Fibroblast of villous mesenchyme (primary cell): ENCODE results near the gene RPS6KA2. TPM values are rescaled to one million over a fixed set of nuclear protein-coding genes. Genes with fewer than 3 reads are reported as not detected.

Experiments
- DNase-seq: peaks from one replicate; pipeline ENCODE4 v3.0.0-alpha.2; 2010; ENCODE audit warnings: low read depth
- H3K4me3 ChIP-seq: 2 replicates; pipeline ENCODE4 v1.5.1; 2011; ENCODE audit warnings: low read depth, mild to moderate bottlenecking, low read length
- CTCF ChIP-seq: IDR thresholded peaks from 2 replicates; pipeline ENCODE4 v1.5.1; 2012; ENCODE audit warnings: low read depth, mild to moderate bottlenecking, low read length; ENCODE audit not compliant: insufficient read depth
- total RNA-seq: library from RNA; depleted of rRNA; stranded (reverse); fragments of >200 nt; gene quantifications from 2 replicates; pipeline ENCODE4 v1.2.3, GENCODE V29; 2012

The RPS6KA2 gene
- total RNA-seq, 1 donor, result 15.5 TPM

- H3K4me3 ChIP-seq, result no peak overlapping the region
- DNase-seq, result no peak
- no peak for TF ChIP-seq CTCF
Measured at GRCh38 chr6:166604328-166604727, 22.7 kb downstream of the RPS6KA2 start.

- TF ChIP-seq CTCF, result no peak
- DNase-seq, result peak; percentile 85
- H3K4me3 ChIP-seq, result no peak overlapping the region
Measured at GRCh38 chr6:166603043-166603690, 23.9 kb downstream of the RPS6KA2 start.

GRCh38 chr6:166601956-166602355 is 25.1 kb downstream of the RPS6KA2 start:
- no peak overlapping the region for H3K4me3 ChIP-seq
- no peak for TF ChIP-seq CTCF
- DNase-seq, result no peak

- no peak for DNase-seq
- no peak for TF ChIP-seq CTCF
- no peak overlapping the region for H3K4me3 ChIP-seq
Measured at GRCh38 chr6:166600931-166601330, 26.1 kb downstream of the RPS6KA2 start.

- DNase-seq, result no peak
- no peak for TF ChIP-seq CTCF
- H3K4me3 ChIP-seq, result no peak overlapping the region
Measured at GRCh38 chr6:166599205-166599604, 27.8 kb downstream of the RPS6KA2 start.

- no peak for TF ChIP-seq CTCF
- no peak overlapping the region for H3K4me3 ChIP-seq
- peak; percentile 97 for DNase-seq
Measured at GRCh38 chr6:166598441-166599138, 28.5 kb downstream of the RPS6KA2 start.
